GM21528 (cell line): ENCODE results near the gene TTYH3.
"Not testable (repeated sequence)": the region's sequence is repeated elsewhere in the genome, so short reads cannot be mapped to it uniquely, and the experiment has no call there.

Experiments used
- ATAC-seq: cut with Tn5 transposase; IDR thresholded peaks from one replicate; pipeline ENCODE4 v1.9.1; 2021; ENCODE audit warnings: mild to moderate bottlenecking, moderate library complexity; ENCODE audit not compliant: unreplicated experiment, low FRiP score

Gene TTYH3

GRCh38 chr7:2680792-2681490 is 49.2 kb downstream of the TTYH3 start:
- no peak for ATAC-seq

- ATAC-seq, result no peak
Measured at GRCh38 chr7:2681929-2682799, 50.4 kb downstream of the TTYH3 start.

GRCh38 chr7:2684501-2684900 is 52.7 kb downstream of the TTYH3 start:
- ATAC-seq, result no peak

GRCh38 chr7:2686101-2686500 is 54.3 kb downstream of the TTYH3 start:
- no peak for ATAC-seq

GRCh38 chr7:2687338-2687869 is 55.6 kb downstream of the TTYH3 start:
- no peak for ATAC-seq

- ATAC-seq, result no peak
Measured at GRCh38 chr7:2687881-2688318, 56.1 kb downstream of the TTYH3 start, which contains the start of gene AMZ1. TSS of gene AMZ1 (plus strand) at chr7:2688202. CDS start at chr7:2700452, 12,250 bp downstream.

- ATAC-seq, result peak; percentile 80
Measured at GRCh38 chr7:2688409-2689342, 56.9 kb downstream of the TTYH3 start.

- peak; percentile 6 for ATAC-seq
Measured at GRCh38 chr7:2689343-2689847, 57.6 kb downstream of the TTYH3 start.

- ATAC-seq, result no peak
Measured at GRCh38 chr7:2689951-2690705, 58.3 kb downstream of the TTYH3 start.

GRCh38 chr7:2691011-2691707 is 59.4 kb downstream of the TTYH3 start:
- ATAC-seq, result no peak

- not testable (repeated sequence) for ATAC-seq
Measured at GRCh38 chr7:2691932-2692439, 60.2 kb downstream of the TTYH3 start.

GRCh38 chr7:2692543-2692942 is 60.8 kb downstream of the TTYH3 start:
- no peak for ATAC-seq

- not testable (repeated sequence) for ATAC-seq
Measured at GRCh38 chr7:2693420-2694121, 61.8 kb downstream of the TTYH3 start.

GRCh38 chr7:2694122-2694436 is 62.3 kb downstream of the TTYH3 start:
- not testable (repeated sequence) for ATAC-seq

GRCh38 chr7:2698581-2699288 is 66.9 kb downstream of the TTYH3 start:
- peak; percentile 91 for ATAC-seq

GRCh38 chr7:2699289-2699620 is 67.5 kb downstream of the TTYH3 start:
- ATAC-seq, result no peak

- no peak for ATAC-seq
Measured at GRCh38 chr7:2700141-2700850, 68.5 kb downstream of the TTYH3 start.
